ENCODE measurements around the gene PRDX1.

The PRDX1 gene

GRCh38 chr1:45493116-45493697 is 28.5 kb downstream of the PRDX1 start:
- Histone ChIP-seq H3K27ac (ENCODE audit: low read depth, low read length) (no peak overlapping the region), H3F3A (ENCODE audit: control insufficient read depth, insufficient read depth) (0 out of 2 replicates have a peak, but pooled peaks cover 7% of the 10 kb centered on the region)
- TF ChIP-seq EZH2phosphoT487 (IDR thresholded peaks at IDR 0.05; ENCODE audit: borderline replicate concordance, low read length): no peak
- peak; percentile 69 for TF ChIP-seq CTCF (IDR thresholded peaks at IDR 0.05; ENCODE audit: low read depth, low read length, poor library complexity, severe bottlenecking)

GRCh38 chr1:45492691-45493090 is 29.0 kb downstream of the PRDX1 start:
- Histone ChIP-seq H3K4me2 (ENCODE audit: low read length) (no peak overlapping the region), H3K27ac (ENCODE audit: low read depth, low read length) (no peak overlapping the region), H3K27me3 (ENCODE audit: control insufficient read depth, low read length) (peaks cover 10% of the 10 kb centered on the region), H3F3A (ENCODE audit: control insufficient read depth, insufficient read depth) (0 out of 2 replicates have a peak, but pooled peaks cover 7% of the 10 kb centered on the region), H3K79me2 (ENCODE audit: control insufficient read depth, low read length) (no peaks in the 10 kb centered on the region; the same call in 1 of the 2 replicates), H3K9me2 (replicated peaks; ENCODE audit: control insufficient read depth, low read length) (no peaks in the 10 kb centered on the region), H3K9me3 (ENCODE audit: control insufficient read depth, insufficient read depth, low read length) (no peaks in the 10 kb centered on the region), H3K36me3 (ENCODE audit: control insufficient read depth, low read length) (no peaks in the 10 kb centered on the region), H3K4me3 (ENCODE audit: low read length) (no peak overlapping the region), H3K4me1 (ENCODE audit: control insufficient read depth, low read length) (peaks cover 32% of the 10 kb centered on the region), H4K20me1 (ENCODE audit: control insufficient read depth, insufficient read depth, low read depth, low read length) (no peaks in the 10 kb centered on the region)
- no peak for TF ChIP-seq CTCF (IDR thresholded peaks at IDR 0.05; ENCODE audit: low read depth, low read length, poor library complexity, severe bottlenecking)
- no peak for TF ChIP-seq EZH2phosphoT487 (IDR thresholded peaks at IDR 0.05; ENCODE audit: borderline replicate concordance, low read length)

More at GRCh38 chr1:45493116-45493697, 28.5 kb downstream of the PRDX1 start:
- H3K9me2 ChIP-seq (replicated peaks; ENCODE audit: control insufficient read depth, low read length): no peaks in the 10 kb centered on the region
- peaks cover 10% of the 10 kb centered on the region for H3K27me3 ChIP-seq (ENCODE audit: control insufficient read depth, low read length)
- H3K79me2 ChIP-seq (ENCODE audit: control insufficient read depth, low read length): no peaks in the 10 kb centered on the region; the same call in 1 of the 2 replicates
- peaks cover 31% of the 10 kb centered on the region for H3K4me1 ChIP-seq (ENCODE audit: control insufficient read depth, low read length)
- no peaks in the 10 kb centered on the region for H4K20me1 ChIP-seq (ENCODE audit: control insufficient read depth, insufficient read depth, low read depth, low read length)
- H3K9me3 ChIP-seq (ENCODE audit: control insufficient read depth, insufficient read depth, low read length): no peaks in the 10 kb centered on the region
- H3K4me3 ChIP-seq (ENCODE audit: low read length): no peak overlapping the region
- no peaks in the 10 kb centered on the region for H3K36me3 ChIP-seq (ENCODE audit: control insufficient read depth, low read length)
- no peak overlapping the region for H3K4me2 ChIP-seq (ENCODE audit: low read length)

GRCh38 chr1:45491487-45492260 is 30.0 kb downstream of the PRDX1 start:
- H3K27ac ChIP-seq (ENCODE audit: low read depth, low read length): no peak overlapping the region
- peaks cover 10% of the 10 kb centered on the region for H3K27me3 ChIP-seq (ENCODE audit: control insufficient read depth, low read length)
- H3K36me3 ChIP-seq (ENCODE audit: control insufficient read depth, low read length): no peaks in the 10 kb centered on the region
- no peak for TF ChIP-seq CTCF (IDR thresholded peaks at IDR 0.05; ENCODE audit: low read depth, low read length, poor library complexity, severe bottlenecking)
- no peak for TF ChIP-seq EZH2phosphoT487 (IDR thresholded peaks at IDR 0.05; ENCODE audit: borderline replicate concordance, low read length)
- no peaks in the 10 kb centered on the region; the same call in 1 of the 2 replicates for H3K79me2 ChIP-seq (ENCODE audit: control insufficient read depth, low read length)
- no peaks in the 10 kb centered on the region for H3K9me2 ChIP-seq (replicated peaks; ENCODE audit: control insufficient read depth, low read length)
- H3K4me2 ChIP-seq (ENCODE audit: low read length): peak overlapping the region; percentile 87
- H3F3A ChIP-seq (ENCODE audit: control insufficient read depth, insufficient read depth): 0 out of 2 replicates have a peak, but pooled peaks cover 7% of the 10 kb centered on the region
- peak overlapping the region; percentile 79 for H3K4me3 ChIP-seq (ENCODE audit: low read length)
- H3K4me1 ChIP-seq (ENCODE audit: control insufficient read depth, low read length): peaks cover 32% of the 10 kb centered on the region
- H4K20me1 ChIP-seq (ENCODE audit: control insufficient read depth, insufficient read depth, low read depth, low read length): no peaks in the 10 kb centered on the region; the same call in 1 of the 2 replicates
- H3K9me3 ChIP-seq (ENCODE audit: control insufficient read depth, insufficient read depth, low read length): no peaks in the 10 kb centered on the region
